ENCODE measurements around the gene EEFSEC. TPM values are rescaled to one million over a fixed set of nuclear protein-coding genes. Genes with fewer than 3 reads are reported as not detected.

The EEFSEC gene
- total and polyA plus RNA-seq, 7 experiments from 2014 or later = 17.3 to 31.4 (median 18.3) TPM

DNA sequence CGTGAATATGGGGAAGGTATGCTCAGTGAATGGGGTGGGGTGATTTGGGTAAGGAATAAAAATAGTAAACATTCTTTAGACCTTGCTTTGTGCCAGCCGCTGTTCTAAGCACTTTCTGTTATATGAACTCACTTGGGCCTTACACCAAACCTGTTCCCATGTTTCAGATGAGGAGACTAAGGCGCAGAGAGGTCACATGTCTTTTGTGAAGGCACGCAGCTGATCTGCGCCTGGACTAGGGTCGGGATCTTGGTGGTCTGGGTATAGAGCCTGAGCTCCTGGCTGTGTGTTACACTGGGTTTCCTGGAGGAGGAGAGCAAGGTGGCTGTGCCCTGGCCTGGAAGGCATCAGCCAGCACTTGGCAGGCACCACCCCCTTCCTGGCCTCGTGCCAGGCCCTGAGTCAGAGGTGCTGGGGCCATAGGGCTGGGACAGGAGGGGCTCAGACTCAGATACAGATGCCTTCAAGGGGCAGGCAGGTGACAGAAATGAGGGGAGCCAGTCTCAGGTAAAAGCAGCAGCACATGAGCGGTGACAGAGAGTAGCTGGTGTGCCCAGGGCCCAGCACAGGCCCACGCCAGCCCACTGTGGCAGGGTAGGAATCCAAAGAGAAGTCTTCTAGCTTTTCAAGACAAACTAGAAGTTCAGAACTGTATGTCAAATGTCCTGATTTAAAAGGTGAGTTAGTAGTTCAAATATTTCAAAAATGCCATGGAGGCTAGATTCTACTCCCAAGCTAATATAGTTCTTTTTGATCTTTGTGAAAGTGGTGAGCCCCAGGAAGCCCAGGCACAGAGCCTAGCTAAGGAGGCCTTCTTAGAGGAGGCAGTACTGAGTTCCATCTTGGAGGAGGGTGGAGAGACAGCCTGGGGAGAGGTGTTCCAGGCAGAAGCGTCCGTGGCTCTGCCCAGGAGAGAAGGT lies 230.3 kb downstream of the EEFSEC start:
- Mint-ChIP-seq H3K4me3 (no peak overlapping the region), H3K27ac (no peak overlapping the region), H3K9me3 (no peaks in the 10 kb centered on the region), H3K4me1 (peaks cover 0 to 21% (median 3%) of the 10 kb centered on the region in 7 donors), H3K27me3 (no peaks in the 10 kb centered on the region), H3K36me3 (peaks cover 0 to 17% (median 6%) of the 10 kb centered on the region in 5 donors)
- ChIA-PET POLR2A (interaction anchor here (1.0 kb wide), 1 partner anchor 9 kb away, joined by 3 read pairs; no protein-coding TSS in a partner anchor), CTCF (interaction anchor here (0.6 kb wide), 1 partner anchor 1619 kb away, joined by 3 read pairs; no protein-coding TSS in a partner anchor)
- peaks cover 0 to 4% (median 0%) of the 10 kb centered on the region in 3 experiments for H3K36me3 ChIP-seq (ENCODE audit: control insufficient read depth in 2 of 3, insufficient read depth in 3 of 3, low read length in 3 of 3)
- H3K27me3 ChIP-seq (ENCODE audit: control insufficient read depth in 2 of 2, insufficient read depth in 2 of 2, low read length in 2 of 2) = no peaks in the 10 kb centered on the region
- H3K27ac ChIP-seq (ENCODE audit: low read depth, low read length) = no peak overlapping the region
- intact Hi-C loops (cut with micrococcal nuclease) = no loop called here
- no peaks in the 10 kb centered on the region for H3K9me3 ChIP-seq (ENCODE audit: control insufficient read depth in 2 of 3, low read length in 3 of 3)
- no peak for ATAC-seq
- DNase-seq = no peak
- no peaks in the 10 kb centered on the region for H3K4me1 ChIP-seq (ENCODE audit: control insufficient read depth in 2 of 2, insufficient read depth in 2 of 2, low read length in 2 of 2)
- no peak overlapping the region for H3K4me3 ChIP-seq (ENCODE audit: low read length)

- Mint-ChIP-seq H3K4me1 (peaks cover 0 to 15% (median 3%) of the 10 kb centered on the region in 7 donors), H3K36me3 (peaks cover 0 to 18% (median 6%) of the 10 kb centered on the region in 5 donors), H3K9me3 (no peaks in the 10 kb centered on the region), H3K27me3 (no peaks in the 10 kb centered on the region), H3K4me3 (no peak overlapping the region), H3K27ac (peak overlapping the region in 1 of 9 donors; percentile 47)
- ChIA-PET POLR2A (no interaction called here), CTCF (no interaction called here)
- intact Hi-C loops (cut with micrococcal nuclease) = no loop called here
- no peak for ATAC-seq
- Histone ChIP-seq H3K36me3 (ENCODE audit: control insufficient read depth in 2 of 3, insufficient read depth in 3 of 3, low read length in 3 of 3) (peaks cover 0 to 10% (median 0%) of the 10 kb centered on the region in 3 experiments), H3K4me1 (ENCODE audit: control insufficient read depth in 2 of 2, insufficient read depth in 2 of 2, low read length in 2 of 2) (no peaks in the 10 kb centered on the region), H3K27ac (ENCODE audit: low read depth, low read length) (no peak overlapping the region), H3K27me3 (ENCODE audit: control insufficient read depth in 2 of 2, insufficient read depth in 2 of 2, low read length in 2 of 2) (no peaks in the 10 kb centered on the region), H3K4me3 (ENCODE audit: low read length) (no peak overlapping the region), H3K9me3 (ENCODE audit: control insufficient read depth in 2 of 3, low read length in 3 of 3) (no peaks in the 10 kb centered on the region)
- DNase-seq = no peak
These were observed 232.0 kb downstream of the EEFSEC start for GRCh38 chr3:128385080-128385832.

DNA sequence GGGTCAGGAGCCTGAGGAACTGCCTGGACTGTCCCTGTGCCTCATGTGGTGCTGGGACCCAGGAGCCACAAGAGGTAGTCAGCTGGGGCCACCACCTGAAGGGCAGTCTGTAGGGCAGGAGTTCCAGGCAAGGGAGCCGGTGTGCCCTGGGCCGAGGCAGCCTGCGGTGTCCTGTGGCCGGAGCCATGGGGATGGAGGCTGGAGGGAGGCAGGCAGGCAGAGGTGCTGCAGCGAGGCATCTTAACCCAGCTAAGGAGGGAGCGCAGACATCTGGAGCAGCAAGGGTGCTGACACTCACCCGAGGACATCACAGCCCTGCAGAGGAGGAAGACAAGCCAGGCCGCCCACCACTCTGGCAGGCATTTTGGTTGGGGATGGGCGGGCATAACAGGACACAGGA lies 235.7 kb downstream of the EEFSEC start:
- CTCF ChIA-PET = no interaction called here
- no peaks in the 10 kb centered on the region for H3K9me3 ChIP-seq (ENCODE audit: control insufficient read depth in 2 of 3, low read length in 3 of 3)
- H3K27me3 Mint-ChIP-seq = no peaks in the 10 kb centered on the region

GRCh38 chr3:128390867-128391266 lies 237.6 kb downstream of the EEFSEC start:
- Histone ChIP-seq H3K27me3 (ENCODE audit: control insufficient read depth in 2 of 2, insufficient read depth in 2 of 2, low read length in 2 of 2) (no peaks in the 10 kb centered on the region), H3K4me3 (ENCODE audit: low read length) (no peak overlapping the region), H3K9me3 (ENCODE audit: control insufficient read depth in 2 of 3, low read length in 3 of 3) (no peaks in the 10 kb centered on the region), H3K4me1 (ENCODE audit: control insufficient read depth in 2 of 2, insufficient read depth in 2 of 2, low read length in 2 of 2) (no peaks in the 10 kb centered on the region), H3K36me3 (ENCODE audit: control insufficient read depth in 2 of 3, insufficient read depth in 3 of 3, low read length in 3 of 3) (peaks cover 0 to 10% (median 0%) of the 10 kb centered on the region in 3 experiments), H3K27ac (ENCODE audit: low read depth, low read length) (no peak overlapping the region)
- DNase-seq = no peak
- no peak overlapping the region for H3K27ac Mint-ChIP-seq
- ATAC-seq = no peak
- no peaks in the 10 kb centered on the region for H3K27me3 Mint-ChIP-seq
- ChIA-PET POLR2A (no interaction called here), CTCF (no interaction called here)
- intact Hi-C loops (cut with micrococcal nuclease) = no loop called here
- peaks cover 0 to 11% (median 0%) of the 10 kb centered on the region in 7 donors for H3K4me1 Mint-ChIP-seq
- H3K4me3 Mint-ChIP-seq = no peak overlapping the region
- peaks cover 0 to 8% (median 6%) of the 10 kb centered on the region in 5 donors for H3K36me3 Mint-ChIP-seq
- no peaks in the 10 kb centered on the region for H3K9me3 Mint-ChIP-seq

More for the DNA sequence above, 235.7 kb downstream of the EEFSEC start:
- Mint-ChIP-seq H3K4me3 (no peak overlapping the region), H3K4me1 (peaks cover 0 to 13% (median 0%) of the 10 kb centered on the region in 7 donors), H3K9me3 (no peaks in the 10 kb centered on the region), H3K27ac (no peak overlapping the region), H3K36me3 (peaks cover 0 to 12% (median 8%) of the 10 kb centered on the region in 5 donors)
- no peaks in the 10 kb centered on the region for H3K4me1 ChIP-seq (ENCODE audit: control insufficient read depth in 2 of 2, insufficient read depth in 2 of 2, low read length in 2 of 2)
- H3K27me3 ChIP-seq (ENCODE audit: control insufficient read depth in 2 of 2, insufficient read depth in 2 of 2, low read length in 2 of 2) = no peaks in the 10 kb centered on the region
- intact Hi-C loops (cut with micrococcal nuclease) = no loop called here
- DNase-seq (no peak), ATAC-seq (no peak)
- H3K36me3 ChIP-seq (ENCODE audit: control insufficient read depth in 2 of 3, insufficient read depth in 3 of 3, low read length in 3 of 3) = peaks cover 0 to 10% (median 0%) of the 10 kb centered on the region in 3 experiments
- no peak overlapping the region for H3K27ac ChIP-seq (ENCODE audit: low read depth, low read length)
- POLR2A ChIA-PET = no interaction called here
- H3K4me3 ChIP-seq (ENCODE audit: low read length) = no peak overlapping the region

DNA sequence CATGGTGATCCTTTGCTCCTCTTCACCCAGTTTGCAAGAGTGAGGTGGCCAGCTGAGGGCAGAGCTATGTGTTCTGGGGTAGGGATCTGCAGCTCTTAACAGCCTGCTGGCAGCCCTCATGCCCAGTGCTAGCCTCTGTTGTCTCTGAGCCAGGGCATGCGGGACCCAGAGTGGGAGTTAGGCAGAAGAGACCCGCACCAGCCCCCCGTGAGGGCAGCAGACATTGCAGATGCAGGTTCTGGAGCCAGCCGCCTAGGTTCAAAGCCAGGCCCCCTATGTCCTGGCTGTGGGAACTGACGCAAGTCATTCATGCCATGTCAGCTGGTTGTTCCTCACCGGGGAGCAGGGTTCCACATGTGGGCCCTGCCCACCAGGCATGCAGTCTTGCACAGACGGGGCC lies 238.7 kb downstream of the EEFSEC start:
- H3K9me3 Mint-ChIP-seq = no peaks in the 10 kb centered on the region
- Histone ChIP-seq H3K36me3 (ENCODE audit: control insufficient read depth in 2 of 3, insufficient read depth in 3 of 3, low read length in 3 of 3) (peaks cover 0 to 10% (median 0%) of the 10 kb centered on the region in 3 experiments), H3K4me1 (ENCODE audit: control insufficient read depth in 2 of 2, insufficient read depth in 2 of 2, low read length in 2 of 2) (no peaks in the 10 kb centered on the region), H3K4me3 (ENCODE audit: low read length) (no peak overlapping the region), H3K9me3 (ENCODE audit: control insufficient read depth in 2 of 3, low read length in 3 of 3) (no peaks in the 10 kb centered on the region), H3K27ac (ENCODE audit: low read depth, low read length) (no peak overlapping the region), H3K27me3 (ENCODE audit: control insufficient read depth in 2 of 2, insufficient read depth in 2 of 2, low read length in 2 of 2) (no peaks in the 10 kb centered on the region)
- peaks cover 0 to 8% (median 3%) of the 10 kb centered on the region in 5 donors for H3K36me3 Mint-ChIP-seq
- POLR2A ChIA-PET = interaction anchor here (0.6 kb wide), 1 partner anchor 337 kb away, joined by 3 read pairs; no protein-coding TSS in a partner anchor
- intact Hi-C loops (cut with micrococcal nuclease) = no loop called here
- H3K4me3 Mint-ChIP-seq = no peak overlapping the region
- no peak overlapping the region for H3K27ac Mint-ChIP-seq
- CTCF ChIA-PET = no interaction called here
- ATAC-seq (no peak), DNase-seq (no peak)
- H3K27me3 Mint-ChIP-seq = no peaks in the 10 kb centered on the region
- peaks cover 0 to 9% (median 0%) of the 10 kb centered on the region in 7 donors for H3K4me1 Mint-ChIP-seq

DNA sequence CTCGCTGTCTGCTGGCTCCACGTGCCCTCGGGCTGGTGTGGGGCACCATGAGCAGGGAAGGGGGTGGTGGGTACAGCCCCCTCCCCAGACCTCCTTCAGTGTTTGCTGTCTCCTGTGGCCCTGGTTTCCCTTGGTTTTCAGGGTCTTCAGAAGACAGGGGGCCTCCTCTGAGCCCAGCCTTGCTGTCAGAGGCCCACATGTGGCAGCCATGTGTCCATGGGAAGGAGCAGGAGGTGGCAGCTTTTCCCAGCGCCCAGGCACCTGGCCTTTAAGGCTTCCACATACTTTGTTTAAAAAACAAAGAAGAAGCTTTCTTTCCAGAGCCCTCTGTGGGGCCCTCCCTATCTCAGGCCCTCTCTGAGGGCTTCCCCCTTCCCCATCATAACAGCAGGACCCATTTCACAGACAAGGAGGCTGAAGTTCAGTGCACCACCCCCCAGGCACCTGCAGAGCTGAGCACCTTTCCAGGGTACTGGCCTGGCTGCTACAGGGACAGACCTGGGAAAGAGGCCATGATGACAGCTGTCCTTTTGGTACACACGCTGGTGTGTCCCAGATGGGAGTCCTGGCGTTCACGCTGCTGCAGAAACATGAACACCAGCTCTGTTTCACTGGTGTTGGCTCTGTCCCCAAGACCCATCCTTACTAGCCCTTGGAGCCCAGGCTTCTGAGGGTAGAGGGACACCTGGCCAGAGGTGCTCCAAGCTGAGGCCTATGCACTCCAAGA lies 239.7 kb downstream of the EEFSEC start:
- Histone ChIP-seq H3K9me3 (ENCODE audit: control insufficient read depth in 2 of 3, low read length in 3 of 3) (no peaks in the 10 kb centered on the region), H3K27ac (ENCODE audit: low read depth, low read length) (no peak overlapping the region), H3K4me3 (ENCODE audit: low read length) (no peak overlapping the region), H3K36me3 (ENCODE audit: control insufficient read depth in 2 of 3, insufficient read depth in 3 of 3, low read length in 3 of 3) (peaks cover 0 to 10% (median 0%) of the 10 kb centered on the region in 3 experiments), H3K27me3 (ENCODE audit: control insufficient read depth in 2 of 2, insufficient read depth in 2 of 2, low read length in 2 of 2) (no peaks in the 10 kb centered on the region), H3K4me1 (ENCODE audit: control insufficient read depth in 2 of 2, insufficient read depth in 2 of 2, low read length in 2 of 2) (no peaks in the 10 kb centered on the region)
- POLR2A ChIA-PET = interaction anchor here (0.6 to 1.2 kb wide), 2 partner anchors 10 to 336 kb away, joined by 3 read pairs; no protein-coding TSS in a partner anchor
- intact Hi-C loops (cut with micrococcal nuclease) = no loop called here
- Mint-ChIP-seq H3K36me3 (peaks cover 0 to 8% (median 3%) of the 10 kb centered on the region in 5 donors), H3K27me3 (no peaks in the 10 kb centered on the region), H3K4me3 (no peak overlapping the region), H3K4me1 (peaks cover 0 to 7% (median 0%) of the 10 kb centered on the region in 7 donors), H3K9me3 (no peaks in the 10 kb centered on the region), H3K27ac (no peak overlapping the region)
- CTCF ChIA-PET = no interaction called here
- no peak for DNase-seq
- ATAC-seq = no peak
